H1 (cell line): Measurements from ENCODE around the gene KISS1R. TPM values are rescaled to one million over a fixed set of nuclear protein-coding genes. Genes with fewer than 3 reads are reported as not detected.
A peak's percentile ranks its signal among the peaks of the same experiment; 100 is the strongest.

Experiments used
- CTCF ChIA-PET: fragments of 300-600 bp; sonication (Branson Sonifier 250); formaldehyde crosslinking; loops from one replicate; lab custom pipeline; 2021; ENCODE audit not compliant: partially characterized antibody; lab: Charles Lee
- POLR2A ChIA-PET: fragments of 300-600 bp; sonication (Branson Sonifier 250); formaldehyde crosslinking; loops from one replicate; lab custom pipeline; 2021; ENCODE audit warnings: inconsistent platforms; ENCODE audit not compliant: partially characterized antibody; lab: Charles Lee
- DNase-seq, 2 experiments: peaks; one replicate each; pipeline versions ENCODE4 v3.0.0 to v3.0.0-alpha.2; 2010 to 2022; ENCODE audit warnings: low spot score in 2 of 2, low read depth in 1 of 2, mixed read lengths in 1 of 2
- FAIRE-seq: peaks from 2 replicates; lab custom pipeline; 2011; peaks lifted over from hg19 to GRCh38; lab: Jason Lieb, UNC
- H2AFZ ChIP-seq: 2 replicates; pipeline ENCODE4 v1.8.1; 2012; ENCODE audit warnings: low read length, inconsistent platforms
- H2AK5ac ChIP-seq: 2 replicates; pipeline ENCODE4 v1.6.1; 2013; ENCODE audit warnings: low read depth, low read length
- H2BK120ac ChIP-seq: replicated peaks from 2 replicates; pipeline ENCODE3; 2013; ENCODE audit warnings: low read depth, low read length, inconsistent platforms
- H2BK12ac ChIP-seq: 2 replicates; pipeline ENCODE4 v1.6.1; 2013; ENCODE audit warnings: low read depth, low read length
- H2BK15ac ChIP-seq: 2 replicates; pipeline ENCODE4 v1.6.1; 2013; ENCODE audit warnings: low read length
- H2BK20ac ChIP-seq: 2 replicates; pipeline ENCODE4 v1.6.1; 2013; ENCODE audit warnings: low read length
- H2BK5ac ChIP-seq: 2 replicates; pipeline ENCODE4 v1.6.1; 2013; ENCODE audit warnings: low read depth, low read length
- H3K14ac ChIP-seq: 2 replicates; pipeline ENCODE4 v1.6.1; 2013; ENCODE audit warnings: inconsistent platforms; ENCODE audit not compliant: insufficient read length
- H3K18ac ChIP-seq: 2 replicates; pipeline ENCODE4 v1.6.1; 2013; ENCODE audit warnings: low read length; ENCODE audit errors: extremely low read depth
- H3K23ac ChIP-seq: 2 replicates; pipeline ENCODE4 v1.6.1; 2013; ENCODE audit warnings: inconsistent platforms; ENCODE audit not compliant: insufficient read length
- H3K23me2 ChIP-seq: 2 replicates; pipeline ENCODE4 v1.6.1; 2013; ENCODE audit warnings: low read depth, low read length
- H3K27ac ChIP-seq: 2 replicates; pipeline ENCODE4 v1.6.1; 2011; ENCODE audit warnings: low read depth, low read length, inconsistent platforms
- H3K27me3 ChIP-seq, 4 experiments: replicated peaks in 1 of 4; 1 replicate in 1 of 4; 2 replicates in 3 of 4; pipeline versions ENCODE4 v1.6.1 to v1.8.1; 2011 to 2013; ENCODE audit warnings: low read length in 3 of 4, mild to moderate bottlenecking in 3 of 4, inconsistent platforms in 2 of 4, mixed read lengths in 2 of 4, moderate library complexity in 1 of 4; ENCODE audit not compliant: control insufficient read depth in 3 of 4, insufficient read depth in 3 of 4; ENCODE audit errors: extremely low read depth in 1 of 4
- H3K36me3 ChIP-seq, 4 experiments: 2 replicates each; pipeline versions ENCODE4 v1.6.1 to v1.8.1; 2011 to 2013; ENCODE audit warnings: mild to moderate bottlenecking in 4 of 4, low read length in 3 of 4, moderate library complexity in 2 of 4, control low read depth in 1 of 4, inconsistent platforms in 1 of 4; ENCODE audit not compliant: insufficient read depth in 4 of 4, control insufficient read depth in 2 of 4
- H3K4ac ChIP-seq: replicated peaks from 2 replicates; pipeline ENCODE3; 2013; ENCODE audit warnings: low read length, low read depth, mixed read lengths, inconsistent platforms; ENCODE audit not compliant: insufficient read length
- H3K4me1 ChIP-seq, 4 experiments: replicated peaks in 1 of 4; 1 replicate in 1 of 4; 2 replicates in 3 of 4; pipeline versions ENCODE4 v1.6.1 to v1.8.1; 2011 to 2013; ENCODE audit warnings: low read length in 3 of 4, inconsistent platforms in 2 of 4, mixed read lengths in 1 of 4; ENCODE audit not compliant: insufficient read depth in 4 of 4, control insufficient read depth in 3 of 4
- H3K4me2 ChIP-seq, 2 experiments: 2 replicates each; pipeline versions ENCODE4 v1.6.1 to v1.8.1; 2011 to 2013; ENCODE audit warnings: low read depth in 2 of 2, low read length in 2 of 2, control low read depth in 1 of 2, inconsistent platforms in 1 of 2, mild to moderate bottlenecking in 1 of 2; ENCODE audit not compliant: insufficient read depth in 1 of 2
- H3K4me3 ChIP-seq, 4 experiments: fragments of 200-600, 300-600 bp in 1 of 4; sonication (generic), shearing (Covaris generic), sonication (Bioruptor Twin) in 1 of 4; 2 replicates each; pipeline versions ENCODE4 v1.5.1 to v1.8.1; 2011 to 2016; ENCODE audit warnings: low read length in 4 of 4, low read depth in 3 of 4, control low read depth in 2 of 4, inconsistent platforms in 2 of 4, mild to moderate bottlenecking in 2 of 4, mixed read lengths in 1 of 4, moderate library complexity in 1 of 4; ENCODE audit not compliant: insufficient read depth in 2 of 4; ENCODE audit errors: extremely low read depth in 1 of 4
- H3K56ac ChIP-seq: replicated peaks from 2 replicates; pipeline ENCODE3; 2013; ENCODE audit warnings: low read depth, mild to moderate bottlenecking, mixed read lengths, low read length, inconsistent platforms; ENCODE audit not compliant: insufficient read length
- H3K79me1 ChIP-seq: 2 replicates; pipeline ENCODE4 v1.6.1; 2013; ENCODE audit warnings: low read depth, low read length, control low read depth
- H3K79me2 ChIP-seq, 2 experiments: 2 replicates each; pipeline versions ENCODE4 v1.6.1 to v1.8.1; 2012 to 2013; ENCODE audit warnings: low read length in 2 of 2, mild to moderate bottlenecking in 2 of 2, inconsistent platforms in 1 of 2; ENCODE audit not compliant: insufficient read depth in 2 of 2, control insufficient read depth in 1 of 2
- H3K9ac ChIP-seq, 4 experiments: replicated peaks in 1 of 4; 1 replicate in 1 of 4; 2 replicates in 3 of 4; pipeline versions ENCODE4 v1.6.1 to v1.8.1; 2011 to 2013; ENCODE audit warnings: low read depth in 3 of 4, low read length in 3 of 4, control low read depth in 2 of 4, mild to moderate bottlenecking in 2 of 4, moderate library complexity in 2 of 4, inconsistent platforms in 1 of 4; ENCODE audit errors: extremely low read depth in 1 of 4
- H3K9me3 ChIP-seq, 2 experiments: 2 replicates each; pipeline versions ENCODE4 v1.6.1 to v1.8.1; 2012 to 2013; ENCODE audit warnings: mild to moderate bottlenecking in 2 of 2, moderate library complexity in 2 of 2, control low read depth in 1 of 2, inconsistent platforms in 1 of 2, low read depth in 1 of 2, low read length in 1 of 2, mixed read lengths in 1 of 2; ENCODE audit not compliant: insufficient read depth in 2 of 2
- H4K20me1 ChIP-seq, 2 experiments: replicated peaks in 1 of 2; 2 replicates each; pipeline versions ENCODE3 to v1.8.1; 2011 to 2013; ENCODE audit warnings: inconsistent platforms in 2 of 2, low read length in 2 of 2, mild to moderate bottlenecking in 1 of 2; ENCODE audit not compliant: insufficient read depth in 2 of 2, control insufficient read depth in 1 of 2
- H4K5ac ChIP-seq: 2 replicates; pipeline ENCODE4 v1.6.1; 2013; ENCODE audit warnings: low read length, low read depth, mixed read lengths, inconsistent platforms; ENCODE audit not compliant: insufficient read length
- H4K8ac ChIP-seq: 2 replicates; pipeline ENCODE4 v1.8.0; 2013; ENCODE audit warnings: mild to moderate bottlenecking, moderate library complexity, low read length, inconsistent platforms; ENCODE audit not compliant: insufficient read depth; ENCODE audit errors: extremely low read depth
- H4K91ac ChIP-seq: replicated peaks from 2 replicates; pipeline ENCODE3; 2013; ENCODE audit warnings: low read length, mixed read lengths, inconsistent platforms; ENCODE audit not compliant: insufficient read length
- EZH2 ChIP-seq: fragments of 200-600 bp; sonication (generic); IDR thresholded peaks from 2 replicates; pipeline ENCODE4 v1.7.1; 2012; ENCODE audit warnings: low read depth, mild to moderate bottlenecking, moderate library complexity, low read length, inconsistent platforms; ENCODE audit not compliant: severe bottlenecking
- HDAC2 ChIP-seq, 2 experiments: fragments of 300-600 bp in 1 of 2; sonication (generic) in 1 of 2; IDR thresholded peaks; 2 replicates each; pipeline ENCODE4 v1.6.1; 2011 to 2012; ENCODE audit warnings: low read depth in 2 of 2, low read length in 2 of 2, mild to moderate bottlenecking in 2 of 2, moderate library complexity in 2 of 2, borderline replicate concordance in 1 of 2, inconsistent platforms in 1 of 2
- JUND ChIP-seq: IDR thresholded peaks from 2 replicates; pipeline ENCODE4 v1.6.1; 2011; ENCODE audit warnings: mild to moderate bottlenecking, improper control_type of control experiment, low read length
- KDM1A ChIP-seq: fragments of 200-600, 300-600 bp; sonication (generic); IDR thresholded peaks from 2 replicates; pipeline ENCODE4 v1.7.1; 2016; ENCODE audit warnings: mild to moderate bottlenecking, low read length, borderline replicate concordance
- RAD21 ChIP-seq, 2 experiments: IDR thresholded peaks in 1 of 2; conservative IDR thresholded peaks in 1 of 2; 2 replicates each; pipeline ENCODE4 v1.6.1; 2011; ENCODE audit warnings: low read depth in 2 of 2, low read length in 2 of 2, improper control_type of control experiment in 1 of 2, inconsistent platforms in 1 of 2, mild to moderate bottlenecking in 1 of 2, moderate library complexity in 1 of 2
- RNF2 ChIP-seq: fragments of 200-900, 300-1000 bp; sonication (generic); IDR thresholded peaks from 2 replicates; pipeline ENCODE4 v1.7.1; 2016; ENCODE audit warnings: borderline replicate concordance, low read depth, mild to moderate bottlenecking, antibody characterized with exemption, low read length; ENCODE audit not compliant: poor library complexity, severe bottlenecking; ENCODE audit errors: missing control alignments
- SRF ChIP-seq: IDR thresholded peaks from 2 replicates; pipeline ENCODE4 v1.6.1; 2011; ENCODE audit warnings: mild to moderate bottlenecking, low read depth, low read length, moderate library complexity
- TEAD4 ChIP-seq: IDR thresholded peaks from 2 replicates; pipeline ENCODE4 v1.6.1; 2012; ENCODE audit warnings: low read depth, low read length, inconsistent platforms, mixed read lengths
- YY1 ChIP-seq: IDR thresholded peaks from 2 replicates; pipeline ENCODE4 v1.6.1; 2011; ENCODE audit warnings: low read depth, mild to moderate bottlenecking, low read length
- WGBS, 2 experiments: shearing (Covaris generic) in 1 of 2; methylation state at CpG; one replicate each; pipeline versions ENCODE4 v1.1.6 to v1.1.7; 2013 to 2015; ENCODE audit warnings: low lambda C conversion rate in 2 of 2, mixed read lengths in 2 of 2, inconsistent platforms in 1 of 2, low coverage in 1 of 2, missing lambda C conversion rate in 1 of 2; ENCODE audit not compliant: insufficient replicate concordance in 2 of 2, insufficient coverage in 1 of 2, insufficient read length in 1 of 2; ENCODE audit errors: extremely low coverage in 1 of 2, missing lambda C conversion rate in 1 of 2; 5-methylcytosine and 5-hydroxymethylcytosine counted together
- polyA plus RNA-seq, 7 experiments: library from polyadenylated mRNA; depleted of rRNA in 3 of 7; stranded (reverse) in 5 of 7; unstranded in 2 of 7; fragments of >200 nt in 5 of 7; fragments of 200-250 nt in 2 of 7; gene quantifications; 1 replicate in 5 of 7; 2 replicates in 1 of 7; 4 replicates in 1 of 7; pipeline versions ENCODE4 v1.2.1 to v1.2.3, GENCODE V29; 2011 to 2013; ENCODE audit warnings: missing spikeins in 2 of 7, mixed read lengths in 2 of 7
- total RNA-seq: library from RNA; stranded (reverse); fragmentation: NEBNext Ultra II Directional; extraction: Animal tissue kit (Norgen Biotek cat#: 25700); gene quantifications from 2 replicates; pipeline ENCODE4 v1.2.1, GENCODE V29; 2021
- TF ChIP-seq, protein P1 (sequence below): IDR thresholded peaks from 2 replicates; pipeline ENCODE4 v1.6.1; 2011; ENCODE audit warnings: low read length, improper control_type of control experiment

Gene KISS1R
- total and polyA plus RNA-seq, 2 of the 8 experiments (the other 6 are each of a cell fraction or from before 2014, with no cell fraction given): 2.3 to 2.7 TPM

- Histone ChIP-seq H2AFZ (no peak overlapping the region), H3K23ac (no peak overlapping the region), H3K4me2 (no peak overlapping the region), H3K18ac (no peak overlapping the region), H2BK15ac (no peak overlapping the region), H4K91ac (no peak overlapping the region), H3K4me1 (no peaks in the 10 kb centered on the region), H4K20me1 (peaks cover 4 to 36% of the 10 kb centered on the region in 2 experiments), H3K79me2 (peaks cover 5 to 35% of the 10 kb centered on the region in 2 experiments), H2BK120ac (no peak overlapping the region), H3K23me2 (no peaks in the 10 kb centered on the region), H3K4ac (no peak overlapping the region), H4K5ac (no peak overlapping the region), H3K27me3 (no peaks in the 10 kb centered on the region), H3K4me3 (no peak overlapping the region), H3K9ac (no peak overlapping the region), H2BK5ac (no peak overlapping the region), H3K36me3 (peaks cover 0 to 12% (median 3%) of the 10 kb centered on the region in 4 experiments; a peak in 3 of 8 replicates), H2BK12ac (no peak overlapping the region), H4K8ac (peak overlapping the region; percentile 68; the same call in 1 of the 2 replicates), H3K56ac (no peak overlapping the region), H3K79me1 (peaks cover 23% of the 10 kb centered on the region), H3K14ac (no peak overlapping the region), H3K27ac (no peak overlapping the region), H2BK20ac (no peak overlapping the region), H3K9me3 (no peaks in the 10 kb centered on the region), H2AK5ac (no peak overlapping the region)
- FAIRE-seq: no peak
- 95% methylated on average over 21 of the region's 27 CpGs; no CpG with 5 or more reads in 1 of the 2 experiments for WGBS, 2 experiments
- ChIA-PET CTCF (interaction anchor here (1.2 kb wide), 1 partner anchor 16 kb away, joined by 3 read pairs; no protein-coding TSS in a partner anchor), POLR2A (interaction anchor here (1.1 to 1.3 kb wide), 5 partner anchors 8 to 35 kb away, joined by 3 to 4 read pairs (median 3); no protein-coding TSS in a partner anchor)
- TF ChIP-seq TEAD4: no peak
- TF ChIP-seq HDAC2 (IDR thresholded peaks at IDR 0.05; ENCODE audit: borderline replicate concordance in 1 of 2, low read depth in 2 of 2, low read length in 2 of 2): no peak
- TF ChIP-seq EZH2: no peak
- no peak for TF ChIP-seq SRF
- TF ChIP-seq JUND: no peak
- no peak for TF ChIP-seq RAD21 (IDR thresholded peaks at IDR 0.05 in 1 of 2, conservative IDR thresholded peaks at IDR 0.05 in 1 of 2; ENCODE audit: low read depth in 2 of 2, low read length in 2 of 2)
- TF ChIP-seq KDM1A: no peak
- no peak for TF ChIP-seq RNF2
- TF ChIP-seq, protein P1, sequence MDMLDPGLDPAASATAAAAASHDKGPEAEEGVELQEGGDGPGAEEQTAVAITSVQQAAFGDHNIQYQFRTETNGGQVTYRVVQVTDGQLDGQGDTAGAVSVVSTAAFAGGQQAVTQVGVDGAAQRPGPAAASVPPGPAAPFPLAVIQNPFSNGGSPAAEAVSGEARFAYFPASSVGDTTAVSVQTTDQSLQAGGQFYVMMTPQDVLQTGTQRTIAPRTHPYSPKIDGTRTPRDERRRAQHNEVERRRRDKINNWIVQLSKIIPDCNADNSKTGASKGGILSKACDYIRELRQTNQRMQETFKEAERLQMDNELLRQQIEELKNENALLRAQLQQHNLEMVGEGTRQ: no peak
- TF ChIP-seq YY1: no peak
- DNase-seq: no peak
Observed at GRCh38 chr19:944171-944567, 27.0 kb downstream of the KISS1R start.
